ENCODE measurements around the gene ZFAND3. TPM values are rescaled to one million over a fixed set of nuclear protein-coding genes. Genes with fewer than 3 reads are reported as not detected.

The ZFAND3 gene
- total RNA-seq, 1 experiment from 2014 or later = 12.9 TPM

GRCh38 chr6:38185244-38185643 is 365.7 kb downstream of the ZFAND3 start:
- no peak for DNase-seq (ENCODE audit: low read depth)

- DNase-seq (ENCODE audit: low read depth) = no peak
Observed at GRCh38 chr6:38185752-38186151, 366.2 kb downstream of the ZFAND3 start.

GRCh38 chr6:38187325-38187724 is 367.8 kb downstream of the ZFAND3 start:
- no peak for DNase-seq (ENCODE audit: low read depth)

- no peak for DNase-seq (ENCODE audit: low read depth)
Observed at GRCh38 chr6:38187811-38188590, 368.5 kb downstream of the ZFAND3 start.

GRCh38 chr6:38188677-38189335 is 369.3 kb downstream of the ZFAND3 start:
- no peak for DNase-seq (ENCODE audit: low read depth)

GRCh38 chr6:38191418-38191817 is 371.9 kb downstream of the ZFAND3 start:
- no peak for DNase-seq (ENCODE audit: low read depth)

- DNase-seq (ENCODE audit: low read depth) = no peak
Observed at GRCh38 chr6:38192011-38192410, 372.5 kb downstream of the ZFAND3 start.

- DNase-seq (ENCODE audit: low read depth) = no peak
Observed at GRCh38 chr6:38192487-38192886, 373.0 kb downstream of the ZFAND3 start.

- no peak for DNase-seq (ENCODE audit: low read depth)
Observed at GRCh38 chr6:38193051-38193450, 373.5 kb downstream of the ZFAND3 start.

- no peak for DNase-seq (ENCODE audit: low read depth)
Observed at GRCh38 chr6:38193481-38194281, 374.2 kb downstream of the ZFAND3 start.

GRCh38 chr6:38194282-38194572 is 374.7 kb downstream of the ZFAND3 start:
- no peak for DNase-seq (ENCODE audit: low read depth)

GRCh38 chr6:38194589-38194988 is 375.1 kb downstream of the ZFAND3 start:
- DNase-seq (ENCODE audit: low read depth) = no peak

GRCh38 chr6:38195113-38195635 is 375.6 kb downstream of the ZFAND3 start:
- DNase-seq (ENCODE audit: low read depth) = no peak

GRCh38 chr6:38198219-38198618 is 378.7 kb downstream of the ZFAND3 start:
- DNase-seq (ENCODE audit: low read depth) = no peak

Other genes starting within 250 kb of the ZFAND3 start
- gene MDGA1, start 121.8 kb upstream of the ZFAND3 start, total RNA-seq (2014; rRNA removed; shearing (Covaris generic)) = 10.6 and 13.0 TPM in 2 replicates

All from Daoy (cell line).